ENCODE measurements around the gene ZBTB16.

ZBTB16 gene

GRCh38 chr11:114250993-114251814 lies 191.7 kb downstream of the ZBTB16 start:
- no peak for DNase-seq

GRCh38 chr11:114251815-114252337 lies 192.4 kb downstream of the ZBTB16 start:
- DNase-seq: no peak

- DNase-seq: no peak
Observed at GRCh38 chr11:114252767-114253166, 193.3 kb downstream of the ZBTB16 start.

- DNase-seq: no peak
Observed at GRCh38 chr11:114253771-114254170, 194.3 kb downstream of the ZBTB16 start.

- DNase-seq: no peak
Observed at GRCh38 chr11:114254571-114255146, 195.1 kb downstream of the ZBTB16 start.

- DNase-seq: no peak
Observed at GRCh38 chr11:114255289-114255688, 195.8 kb downstream of the ZBTB16 start.

- no peak for DNase-seq
Observed at GRCh38 chr11:114256176-114256966, 196.9 kb downstream of the ZBTB16 start.

- DNase-seq: no peak
Observed at GRCh38 chr11:114256967-114257286, 197.4 kb downstream of the ZBTB16 start.

GRCh38 chr11:114257621-114258558 lies 198.4 kb downstream of the ZBTB16 start:
- DNase-seq: no peak

GRCh38 chr11:114258696-114259095 lies 199.2 kb downstream of the ZBTB16 start:
- no peak for DNase-seq

GRCh38 chr11:114259124-114259526 lies 199.6 kb downstream of the ZBTB16 start:
- DNase-seq: no peak

GRCh38 chr11:114259551-114259983 lies 200.1 kb downstream of the ZBTB16 start:
- no peak for DNase-seq

- no peak for DNase-seq
Observed at GRCh38 chr11:114260077-114260476, 200.6 kb downstream of the ZBTB16 start.

- DNase-seq: no peak
Observed at GRCh38 chr11:114260483-114260882, 201.0 kb downstream of the ZBTB16 start.

GRCh38 chr11:114261791-114262190 lies 202.3 kb downstream of the ZBTB16 start:
- no peak for DNase-seq

- peak; percentile 14 for DNase-seq
Observed at GRCh38 chr11:114262681-114263512, 203.4 kb downstream of the ZBTB16 start.

- DNase-seq: no peak
Observed at GRCh38 chr11:114263513-114264170, 204.1 kb downstream of the ZBTB16 start.

- DNase-seq: no peak
Observed at GRCh38 chr11:114264381-114264780, 204.9 kb downstream of the ZBTB16 start.

- no peak for DNase-seq
Observed at GRCh38 chr11:114265122-114265878, 205.8 kb downstream of the ZBTB16 start.

- no peak for DNase-seq
Observed at GRCh38 chr11:114269498-114269897, 210.0 kb downstream of the ZBTB16 start.

Measured in kidney glomerular epithelial cell (primary cell).